Endothelial cell of umbilical vein (primary cell): ENCODE measurements around the gene TDRD9. TPM values are rescaled to one million over a fixed set of nuclear protein-coding genes. Genes with fewer than 3 reads are reported as not detected.

ENCODE experiments used
- BruUV-seq: library from RNA; stranded (reverse); fragments of 400-500 nt; replicated peaks from 2 replicates; lab custom pipeline; 2021; lab: Mats Ljungman, UMichigan
- CTCF ChIA-PET: fragments of 300-600, 350-600 bp; sonication (Branson Sonifier 250); formaldehyde crosslinking; loops from one replicate; lab custom pipeline; 2021; ENCODE audit warnings: antibody characterized with exemption, inconsistent platforms; lab: Charles Lee
- POLR2A ChIA-PET: fragments of 300-600, 350-600 bp; sonication (Branson Sonifier 250); formaldehyde crosslinking; loops from one replicate; lab custom pipeline; 2021; ENCODE audit warnings: antibody characterized with exemption, inconsistent platforms; lab: Charles Lee
- DNase-seq: peaks from one replicate; pipeline ENCODE4 v3.0.0-alpha.2; 2011; ENCODE audit warnings: low read depth, low spot score
- FAIRE-seq: peaks from 2 replicates; lab custom pipeline; 2011; peaks lifted over from hg19 to GRCh38; lab: Jason Lieb, UNC
- H2AFZ ChIP-seq: 2 replicates; pipeline ENCODE4 v1.6.0; 2012; ENCODE audit warnings: low read depth, low read length, control low read depth, inconsistent platforms
- H3K27ac ChIP-seq: 2 replicates; pipeline ENCODE4 v1.5.1; 2011; ENCODE audit warnings: low read depth, mild to moderate bottlenecking, control low read depth, low read length, moderate library complexity; ENCODE audit not compliant: insufficient read depth
- H3K27me3 ChIP-seq, 2 experiments: 2 replicates each; pipeline versions ENCODE4 v1.6.0 to v1.6.1; 2011; ENCODE audit warnings: low read length in 2 of 2, mixed read lengths in 1 of 2; ENCODE audit not compliant: control insufficient read depth in 2 of 2, insufficient read depth in 2 of 2
- H3K36me3 ChIP-seq, 2 experiments: 2 replicates in 1 of 2; 3 replicates in 1 of 2; pipeline ENCODE4 v1.5.1; 2011; ENCODE audit warnings: low read length in 2 of 2, mild to moderate bottlenecking in 1 of 2, moderate library complexity in 1 of 2; ENCODE audit not compliant: control insufficient read depth in 2 of 2, insufficient read depth in 2 of 2; ENCODE audit errors: extremely low read depth in 1 of 2
- H3K4me1 ChIP-seq: 3 replicates; pipeline ENCODE4 v1.5.1; 2011; ENCODE audit warnings: mild to moderate bottlenecking, low read length; ENCODE audit not compliant: control insufficient read depth, insufficient read depth; ENCODE audit errors: extremely low read depth
- H3K4me2 ChIP-seq: 2 replicates; pipeline ENCODE4 v1.6.1; 2011; ENCODE audit warnings: low read length, control low read depth, mixed read lengths; ENCODE audit not compliant: insufficient read depth
- H3K4me3 ChIP-seq, 3 experiments: fragments of 200-600 bp in 1 of 3; sonication (generic), shearing (Covaris generic) in 1 of 3; replicated peaks in 1 of 3; 2 replicates each; pipeline ENCODE4 v1.5.1; 2011 to 2016; ENCODE audit warnings: control low read depth in 3 of 3, low read length in 3 of 3, mild to moderate bottlenecking in 2 of 3, inconsistent platforms in 1 of 3, low read depth in 1 of 3, moderate library complexity in 1 of 3; ENCODE audit not compliant: insufficient read depth in 1 of 3
- H3K79me2 ChIP-seq: 2 replicates; pipeline ENCODE4 v1.6.0; 2012; ENCODE audit warnings: low read length, inconsistent platforms; ENCODE audit not compliant: control insufficient read depth, insufficient read depth
- H3K9ac ChIP-seq: replicated peaks from 2 replicates; pipeline ENCODE3; 2011; ENCODE audit warnings: low read length, control low read depth; ENCODE audit not compliant: insufficient read depth; ENCODE audit errors: extremely low read depth
- H3K9me1 ChIP-seq: replicated peaks from 3 replicates; pipeline ENCODE4 v1.6.0; 2011; ENCODE audit warnings: mild to moderate bottlenecking, low read length; ENCODE audit not compliant: control insufficient read depth, insufficient read depth; ENCODE audit errors: extremely low read depth
- H3K9me3 ChIP-seq: replicated peaks from 2 replicates; pipeline ENCODE4 v1.5.1; 2012; ENCODE audit warnings: low read length, inconsistent platforms; ENCODE audit not compliant: control insufficient read depth, insufficient read depth
- H4K20me1 ChIP-seq: replicated peaks from 2 replicates; pipeline ENCODE3; 2011; ENCODE audit warnings: mild to moderate bottlenecking, low read length; ENCODE audit not compliant: control insufficient read depth, insufficient read depth; ENCODE audit errors: extremely low read depth
- EZH2 ChIP-seq: IDR thresholded peaks from 2 replicates; pipeline ENCODE4 v1.6.1; 2012; ENCODE audit warnings: borderline replicate concordance, low read depth, mild to moderate bottlenecking, moderate library complexity, low read length, inconsistent platforms; ENCODE audit not compliant: severe bottlenecking
- FOS ChIP-seq: IDR thresholded peaks from 2 replicates; pipeline ENCODE4 v1.6.1; 2011; ENCODE audit warnings: mild to moderate bottlenecking, low read length, moderate library complexity, borderline replicate concordance; ENCODE audit not compliant: insufficient read depth
- GATA2 ChIP-seq: IDR thresholded peaks from 2 replicates; pipeline ENCODE4 v1.7.0; 2011; ENCODE audit warnings: low read depth, mild to moderate bottlenecking, moderate library complexity, mixed read lengths, low read length; ENCODE audit not compliant: insufficient read length, insufficient read depth
- JUN ChIP-seq: IDR thresholded peaks from 2 replicates; pipeline ENCODE4 v1.6.1; 2011; ENCODE audit warnings: borderline replicate concordance, low read depth; ENCODE audit not compliant: insufficient read length, insufficient read depth
- MAX ChIP-seq: IDR thresholded peaks from 2 replicates; pipeline ENCODE4 v1.6.1; 2011; ENCODE audit not compliant: insufficient read depth, insufficient read length
- MYC ChIP-seq: IDR thresholded peaks from one replicate; pipeline ENCODE4 v1.6.1; 2011; ENCODE audit warnings: mild to moderate bottlenecking, low read depth, low read length
- POLR2A ChIP-seq: IDR thresholded peaks from 2 replicates; pipeline ENCODE4 v1.6.1; 2012; ENCODE audit warnings: low read depth, mild to moderate bottlenecking, control low read depth, low read length
- POLR2AphosphoS5 ChIP-seq: IDR thresholded peaks from 2 replicates; pipeline ENCODE4 v1.6.1; 2012; ENCODE audit warnings: low read depth, mild to moderate bottlenecking, control low read depth, low read length, moderate library complexity; ENCODE audit not compliant: insufficient read depth
- dilution Hi-C: fragments of 300-500 bp; cut with MboI; formaldehyde crosslinking; loops from one replicate; pipeline ENCODE4 v1.15.0; 2019; ENCODE audit warnings: low sequenced_read_pairs; ENCODE audit not compliant: extremely low pct_ligation_motif_present
- intact Hi-C: fragments of 100-400 bp; cut with micrococcal nuclease; formaldehyde crosslinking; loops from one replicate; pipeline ENCODE4 v1.10.0; 2022
- polyA plus RNA-seq, 4 experiments: library from polyadenylated mRNA; depleted of rRNA in 3 of 4; stranded (reverse) in 3 of 4; unstranded in 1 of 4; fragments of >200 nt; gene quantifications; 2 replicates each; pipeline versions ENCODE4 v1.2.1 to v1.2.3, GENCODE V29; 2011 to 2012; ENCODE audit warnings: missing spikeins in 1 of 4
- total RNA-seq: library from RNA; stranded (reverse); gene quantifications from 2 replicates; pipeline ENCODE4 v1.2.3, GENCODE V29; 2021
- TF ChIP-seq, protein P1 (sequence below), 2 donors: IDR thresholded peaks; 1 replicate in 1 of 2; 2 replicates in 1 of 2; pipeline ENCODE4 v1.5.1; 2011; ENCODE audit warnings: low read length in 2 of 2, mild to moderate bottlenecking in 2 of 2, moderate library complexity in 2 of 2, control low read depth in 1 of 2, inconsistent platforms in 1 of 2, low read depth in 1 of 2; ENCODE audit not compliant: insufficient read depth in 1 of 2; ENCODE audit errors: extremely low read depth in 1 of 2

The TDRD9 gene
- total and polyA plus RNA-seq, 2 donors (not counting 3 experiments of a cell fraction or from before 2014, with no cell fraction given) = 0.52 to 1.4 TPM

- BruUV-seq = no TSS peak
- CTCF ChIA-PET = no interaction called here
Measured at GRCh38 chr14:103969961-103970360, 41.7 kb downstream of the TDRD9 start.

More at GRCh38 chr14:103969961-103970360, 41.7 kb downstream of the TDRD9 start:
- TF ChIP-seq GATA2 (no peak), JUN (no peak), EZH2 (no peak), MYC (no peak), POLR2A (no peak), MAX (no peak), POLR2AphosphoS5 (no peak), FOS (no peak)
- TF ChIP-seq, protein P1, sequence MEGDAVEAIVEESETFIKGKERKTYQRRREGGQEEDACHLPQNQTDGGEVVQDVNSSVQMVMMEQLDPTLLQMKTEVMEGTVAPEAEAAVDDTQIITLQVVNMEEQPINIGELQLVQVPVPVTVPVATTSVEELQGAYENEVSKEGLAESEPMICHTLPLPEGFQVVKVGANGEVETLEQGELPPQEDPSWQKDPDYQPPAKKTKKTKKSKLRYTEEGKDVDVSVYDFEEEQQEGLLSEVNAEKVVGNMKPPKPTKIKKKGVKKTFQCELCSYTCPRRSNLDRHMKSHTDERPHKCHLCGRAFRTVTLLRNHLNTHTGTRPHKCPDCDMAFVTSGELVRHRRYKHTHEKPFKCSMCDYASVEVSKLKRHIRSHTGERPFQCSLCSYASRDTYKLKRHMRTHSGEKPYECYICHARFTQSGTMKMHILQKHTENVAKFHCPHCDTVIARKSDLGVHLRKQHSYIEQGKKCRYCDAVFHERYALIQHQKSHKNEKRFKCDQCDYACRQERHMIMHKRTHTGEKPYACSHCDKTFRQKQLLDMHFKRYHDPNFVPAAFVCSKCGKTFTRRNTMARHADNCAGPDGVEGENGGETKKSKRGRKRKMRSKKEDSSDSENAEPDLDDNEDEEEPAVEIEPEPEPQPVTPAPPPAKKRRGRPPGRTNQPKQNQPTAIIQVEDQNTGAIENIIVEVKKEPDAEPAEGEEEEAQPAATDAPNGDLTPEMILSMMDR (IDR thresholded peaks at IDR 0.05; ENCODE audit: extremely low read depth in 1 of 2, insufficient read depth in 1 of 2, low read depth in 1 of 2, low read length in 2 of 2) = no peak
- dilution Hi-C loops = no loop called here
- intact Hi-C loops = no loop called here
- DNase-seq (no peak), FAIRE-seq (no peak)
- no peak overlapping the region for H2AFZ ChIP-seq
- no peak overlapping the region for H3K4me2 ChIP-seq
- H3K27ac ChIP-seq = no peak overlapping the region
- POLR2A ChIA-PET = no interaction called here
- no peaks in the 10 kb centered on the region for H3K4me1 ChIP-seq
- no peak overlapping the region for H3K4me3 ChIP-seq
- no peaks in the 10 kb centered on the region for H3K36me3 ChIP-seq
- no peaks in the 10 kb centered on the region for H3K9me3 ChIP-seq
- no peaks in the 10 kb centered on the region for H4K20me1 ChIP-seq
- no peaks in the 10 kb centered on the region for H3K9me1 ChIP-seq
- H3K79me2 ChIP-seq = no peaks in the 10 kb centered on the region
- peaks cover 0 to 3% of the 10 kb centered on the region in 2 experiments for H3K27me3 ChIP-seq
- H3K9ac ChIP-seq = no peak overlapping the region
